NCI-H2107 treated with DMSO at 0.1 percent for 48 hours (cell line): ENCODE measurements around the gene PDZRN4.
A peak's percentile ranks its signal among the peaks of the same experiment; 100 is the strongest.

Source experiments
- DNase-seq: peaks from one replicate; lab custom pipeline; 2025; ENCODE audit not compliant: unreplicated experiment; lab: John Stamatoyannopoulos, UW

Gene PDZRN4

DNA sequence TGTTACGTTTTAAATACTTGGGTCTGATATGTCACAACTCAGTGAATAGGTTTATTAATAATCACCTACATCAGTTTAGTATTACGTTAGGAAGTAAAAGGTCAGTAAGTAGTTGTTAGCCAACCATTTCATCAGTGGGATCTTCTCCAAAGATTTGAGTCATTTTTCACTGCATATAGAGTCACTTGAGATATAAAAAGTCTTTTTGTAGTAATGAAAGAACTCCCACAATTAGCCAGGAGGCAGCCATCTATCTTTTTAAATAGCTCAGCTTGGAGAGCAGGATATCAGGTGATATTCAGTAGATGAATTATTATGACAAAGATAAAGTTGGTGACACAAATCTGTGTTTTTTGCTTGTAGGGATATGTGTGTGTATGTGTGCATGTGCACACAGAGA, 309.3 kb downstream of the PDZRN4 start:
- no peak for DNase-seq

DNA sequence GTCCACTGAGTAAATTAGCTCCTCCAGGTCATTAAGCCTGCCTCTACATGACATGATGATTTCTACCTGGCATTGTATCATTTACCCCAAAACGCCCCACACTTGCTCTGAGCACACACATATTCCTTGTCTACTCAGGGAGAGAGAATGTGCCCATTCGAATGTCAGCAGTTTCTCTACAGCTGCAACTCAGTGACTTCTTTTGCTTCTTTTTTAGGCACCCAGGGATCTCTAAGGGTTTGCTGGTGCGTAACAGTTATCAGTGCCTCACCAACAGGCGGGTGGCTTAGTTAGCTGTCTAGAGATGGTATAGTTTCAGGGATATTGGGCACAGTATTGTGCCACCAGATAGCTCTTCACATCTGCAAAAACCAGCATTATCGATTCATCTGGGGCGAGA, 316.9 kb downstream of the PDZRN4 start:
- DNase-seq = no peak

DNA sequence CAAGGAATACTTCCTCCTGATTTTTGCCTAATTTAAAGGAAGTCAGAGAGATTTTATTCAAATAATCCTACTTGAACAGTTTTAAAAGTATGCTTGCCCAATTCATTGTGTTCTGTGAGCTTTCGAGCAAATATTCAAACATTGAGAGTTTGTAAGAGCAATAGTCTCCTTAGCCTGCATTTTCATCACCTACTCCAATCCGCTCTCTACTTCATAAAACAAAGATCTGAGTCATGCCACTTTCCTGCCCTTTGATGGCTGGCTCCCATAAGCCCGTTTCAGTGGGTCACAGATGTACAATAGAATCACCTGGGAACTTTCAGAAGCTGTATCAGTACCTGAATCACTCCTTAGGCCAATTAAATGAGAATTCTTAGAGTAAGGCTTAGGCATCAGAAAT, 319.2 kb downstream of the PDZRN4 start:
- no peak for DNase-seq

DNA sequence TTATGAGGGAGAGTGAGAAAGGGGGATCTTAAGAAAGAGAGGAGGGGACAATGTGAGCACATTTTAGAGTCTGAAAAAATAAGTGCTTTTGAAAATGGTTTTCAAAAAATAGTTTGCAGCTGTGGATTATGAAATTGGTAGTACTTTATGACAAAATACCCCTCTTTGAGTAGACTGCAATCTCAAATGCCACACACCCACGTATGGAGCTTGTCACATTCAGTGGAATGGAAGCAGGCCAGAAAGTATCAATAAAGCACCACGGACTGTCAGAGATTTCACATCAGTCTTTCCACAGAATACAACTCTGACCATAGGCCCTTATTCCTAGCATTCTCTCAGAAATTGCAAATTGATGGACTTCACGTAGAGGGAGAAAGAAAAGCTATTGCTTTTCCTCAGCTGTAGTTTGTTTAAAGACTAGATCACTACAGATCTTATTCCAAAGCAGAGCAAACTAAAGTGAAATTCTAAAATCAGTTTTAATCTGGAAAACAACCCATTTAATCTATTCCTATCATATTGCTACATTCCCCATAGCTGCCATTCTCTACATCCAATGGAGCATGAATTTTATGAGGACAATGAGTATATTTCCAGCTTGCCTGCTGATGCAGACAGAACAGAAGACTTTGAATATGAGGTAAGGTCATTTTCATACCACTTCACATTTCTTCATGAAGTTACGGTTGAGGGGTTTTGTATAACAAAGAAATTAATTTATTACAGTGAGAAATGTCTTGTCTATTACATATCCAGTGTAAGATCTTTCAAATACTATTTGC, 321.3 kb downstream of the PDZRN4 start:
- peak; percentile 44 for DNase-seq

DNA sequence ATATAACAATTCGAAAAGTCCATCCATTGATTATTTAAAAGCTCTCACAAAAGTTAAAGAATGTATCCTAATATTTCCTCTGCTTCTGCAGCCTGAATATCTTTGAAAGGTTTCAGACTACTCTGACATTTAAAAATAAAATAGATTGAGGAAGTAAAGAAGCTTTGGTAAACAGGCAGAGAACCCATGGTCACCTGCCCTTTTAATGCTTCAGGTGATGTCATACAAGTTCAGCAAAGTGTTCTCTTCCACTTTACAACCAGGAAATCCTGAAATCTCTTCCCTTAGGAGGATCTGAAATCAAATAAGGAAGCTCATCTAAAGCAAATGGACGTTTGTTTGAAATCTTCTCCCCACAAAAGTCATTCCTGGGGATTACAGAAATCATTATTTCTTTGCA, 322.4 kb downstream of the PDZRN4 start:
- DNase-seq = peak; percentile 39

DNA sequence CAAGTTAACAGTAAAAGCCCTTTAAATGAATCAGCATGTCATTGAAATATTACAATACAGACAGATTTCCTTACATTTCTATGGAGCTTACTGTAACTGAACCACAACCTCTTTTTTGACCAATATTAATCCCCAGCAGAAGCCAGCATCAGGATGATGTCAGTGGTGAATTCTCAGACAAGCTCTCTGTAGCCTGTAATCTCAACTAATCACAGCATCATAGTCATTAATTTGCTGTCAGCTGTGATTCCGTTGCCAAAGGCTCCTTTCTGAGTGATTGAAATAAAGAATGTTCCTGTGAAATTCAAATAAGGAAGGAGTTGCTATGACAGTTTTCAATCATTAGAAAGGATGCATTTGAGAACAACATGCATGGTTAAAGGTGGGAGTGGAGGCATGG, 323.1 kb downstream of the PDZRN4 start:
- DNase-seq = no peak

DNA sequence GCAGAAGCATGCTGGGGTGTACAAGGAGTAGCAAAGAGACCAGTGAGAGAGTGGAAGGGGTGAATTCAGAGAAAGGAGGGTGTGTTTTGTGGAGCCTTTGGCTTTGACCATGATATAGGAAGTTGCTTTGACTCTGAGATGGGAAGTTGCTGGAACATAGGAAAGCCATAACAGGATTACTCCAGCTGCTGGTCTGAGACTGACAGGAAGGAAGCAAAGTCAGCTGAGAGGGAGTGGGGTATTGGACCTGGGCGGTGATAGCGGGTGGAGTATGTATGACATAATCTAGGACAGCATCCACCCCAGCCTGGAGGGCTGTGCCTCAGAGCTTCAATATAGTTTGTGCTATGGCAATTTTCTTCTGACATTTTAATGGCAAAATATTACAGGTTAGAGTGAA, 324.4 kb downstream of the PDZRN4 start:
- DNase-seq = no peak

DNA sequence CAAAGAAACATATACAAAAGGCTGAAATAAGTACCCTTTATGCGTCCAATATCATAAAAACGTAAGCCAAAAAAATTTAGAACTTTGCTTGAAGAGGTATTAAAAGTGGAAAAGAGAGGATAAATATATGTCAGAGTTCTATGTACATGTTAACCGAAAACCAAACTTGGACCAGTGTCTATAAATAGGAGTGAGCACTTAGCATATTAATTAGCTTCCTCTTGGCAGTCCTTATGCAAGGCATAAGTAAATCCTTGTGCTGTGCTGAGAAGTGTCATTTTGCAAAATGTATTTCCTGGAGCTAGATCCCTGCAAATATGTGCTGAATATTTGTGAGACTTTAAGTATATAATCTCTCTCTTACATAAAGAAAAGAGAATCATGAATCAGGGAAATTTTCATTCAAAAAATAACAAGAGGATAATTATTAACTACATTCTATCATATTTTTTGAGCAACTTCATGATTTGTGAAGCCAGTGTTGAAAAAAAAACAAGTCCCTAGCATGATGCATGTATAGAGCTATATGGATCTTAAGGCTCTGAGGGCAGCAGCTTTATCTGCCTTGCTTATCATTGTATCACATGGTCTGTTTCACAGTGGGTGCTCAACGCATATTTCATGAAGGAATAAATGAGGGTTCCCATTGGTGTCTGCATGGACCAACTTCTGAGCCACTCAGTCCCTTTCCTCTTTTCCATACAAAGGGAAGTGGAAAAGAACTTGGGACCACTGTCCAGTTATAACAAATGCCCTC, 326.1 kb downstream of the PDZRN4 start:
- peak; percentile 35 for DNase-seq

DNA sequence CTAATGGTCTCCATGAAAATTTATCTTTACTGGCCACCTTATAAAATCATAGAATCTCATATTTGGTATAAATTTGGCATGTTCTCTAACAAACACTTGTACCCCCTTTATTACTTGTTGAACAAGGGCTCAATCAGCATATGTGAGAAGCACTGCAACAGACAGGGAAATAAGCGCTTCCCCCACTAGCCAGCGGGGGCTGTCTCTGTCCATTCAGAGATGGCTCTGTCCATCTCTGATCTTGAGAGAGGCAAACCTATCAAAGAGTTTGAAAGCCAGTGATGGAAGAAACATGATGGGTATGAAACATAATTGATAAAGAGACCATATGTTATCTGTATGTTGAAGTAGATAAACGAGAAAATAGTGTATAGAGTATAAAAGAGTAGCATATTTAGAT, 326.8 kb downstream of the PDZRN4 start:
- no peak for DNase-seq

DNA sequence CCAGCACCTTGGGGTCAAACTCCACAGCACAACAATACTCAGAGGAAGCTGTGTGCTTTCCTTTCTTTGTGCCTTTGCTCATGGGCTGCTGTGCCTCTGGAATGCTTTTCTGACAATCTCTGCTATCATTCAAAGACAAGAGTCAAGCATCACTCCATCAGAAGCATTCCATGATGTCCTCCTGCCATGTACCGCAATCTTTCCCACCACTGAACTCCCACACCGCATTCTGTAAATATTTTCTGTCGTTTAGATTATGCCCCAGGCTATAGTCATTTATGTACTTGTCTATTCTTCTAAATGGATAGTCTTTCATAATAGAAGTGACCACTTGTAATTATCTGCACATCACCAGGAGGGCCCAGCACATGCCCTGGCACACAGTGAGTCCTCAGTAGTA, 327.8 kb downstream of the PDZRN4 start:
- DNase-seq = no peak

DNA sequence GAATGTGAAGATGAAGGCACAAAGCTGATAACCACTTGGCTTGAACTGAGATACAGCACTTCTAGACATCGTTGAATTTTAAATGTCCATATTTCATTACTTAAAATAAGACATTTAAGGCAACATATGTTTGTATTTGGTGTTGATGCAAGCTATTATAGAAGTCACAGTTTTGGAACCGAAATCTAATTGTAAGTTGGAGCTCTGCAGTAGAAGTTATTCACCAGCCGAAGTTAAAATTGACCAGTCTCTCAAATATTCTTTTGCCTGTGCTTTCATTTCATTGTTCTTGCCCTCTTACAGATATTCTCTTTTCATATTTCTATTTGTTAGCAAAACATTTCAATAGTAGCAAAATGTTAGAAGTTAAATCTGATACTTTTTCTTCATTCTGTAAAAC, 332.7 kb downstream of the PDZRN4 start:
- DNase-seq = no peak

DNA sequence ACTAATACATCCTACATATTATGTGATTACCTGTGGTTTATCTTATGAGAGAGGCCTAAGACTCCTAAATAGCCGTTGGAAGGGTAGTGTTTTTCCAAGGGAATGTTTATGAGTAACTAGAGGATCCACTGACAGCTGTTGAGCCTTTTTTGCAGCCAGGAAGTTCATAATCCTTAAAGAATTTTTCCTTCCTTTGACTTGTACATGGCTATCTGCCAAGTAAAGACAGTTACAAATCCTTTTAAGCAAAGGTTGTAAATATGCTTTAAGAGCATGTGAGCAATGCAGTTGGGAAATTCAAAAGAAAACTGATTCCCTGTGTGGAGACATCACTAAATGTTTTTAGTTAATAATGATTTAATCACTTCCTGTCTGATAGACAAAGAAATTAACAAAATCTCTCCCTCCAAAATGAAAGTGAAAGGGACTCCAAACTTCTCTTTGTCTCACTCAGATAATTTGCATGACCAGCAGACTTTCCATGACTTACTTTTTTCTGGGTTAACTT, 333.8 kb downstream of the PDZRN4 start:
- DNase-seq = no peak

DNA sequence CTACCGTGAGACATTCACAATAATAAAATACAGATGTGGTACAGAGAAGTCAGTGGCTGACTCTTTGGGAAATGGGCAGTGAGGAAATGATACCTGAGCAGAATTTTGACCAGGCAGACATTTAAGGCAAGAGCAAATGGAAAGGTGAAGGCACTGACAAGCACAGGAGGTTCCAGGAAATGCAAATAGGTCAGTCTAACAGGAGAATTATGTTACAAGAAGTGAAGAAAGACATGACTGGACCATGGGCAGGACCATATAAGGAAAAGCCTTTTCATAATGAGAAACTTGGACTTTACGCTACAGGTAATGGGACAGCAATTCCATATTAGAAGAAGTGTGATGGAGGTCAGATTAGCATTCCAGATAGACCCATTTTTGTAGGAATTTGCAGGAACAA, 338.9 kb downstream of the PDZRN4 start:
- no peak for DNase-seq

DNA sequence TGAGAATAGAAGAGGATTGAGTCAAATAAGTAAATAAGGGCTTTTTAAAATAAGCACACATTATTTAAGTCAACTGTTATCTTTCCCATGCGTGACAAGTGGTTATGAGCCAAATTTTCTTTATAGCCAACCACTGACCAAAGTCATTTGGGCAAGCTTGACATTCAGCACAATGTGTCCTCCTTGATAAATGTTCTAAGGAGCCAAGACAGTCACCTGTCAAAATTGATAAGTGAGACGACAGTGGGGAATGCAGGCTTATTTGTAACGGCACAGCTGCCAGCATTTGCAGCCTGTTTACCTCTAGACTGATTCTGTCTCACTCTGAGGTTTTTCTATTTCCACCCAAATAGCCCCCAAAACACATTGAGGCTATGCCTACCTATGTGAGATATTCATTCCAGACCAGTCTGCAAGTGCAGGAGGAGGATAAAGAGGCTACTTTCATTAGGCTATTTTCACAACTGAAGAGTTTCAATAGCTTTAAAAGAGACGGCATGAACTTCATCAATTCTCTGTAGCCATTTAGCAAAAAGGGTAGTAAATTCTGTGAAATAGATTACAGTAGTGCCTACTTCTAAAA, 339.5 kb downstream of the PDZRN4 start:
- no peak for DNase-seq

DNA sequence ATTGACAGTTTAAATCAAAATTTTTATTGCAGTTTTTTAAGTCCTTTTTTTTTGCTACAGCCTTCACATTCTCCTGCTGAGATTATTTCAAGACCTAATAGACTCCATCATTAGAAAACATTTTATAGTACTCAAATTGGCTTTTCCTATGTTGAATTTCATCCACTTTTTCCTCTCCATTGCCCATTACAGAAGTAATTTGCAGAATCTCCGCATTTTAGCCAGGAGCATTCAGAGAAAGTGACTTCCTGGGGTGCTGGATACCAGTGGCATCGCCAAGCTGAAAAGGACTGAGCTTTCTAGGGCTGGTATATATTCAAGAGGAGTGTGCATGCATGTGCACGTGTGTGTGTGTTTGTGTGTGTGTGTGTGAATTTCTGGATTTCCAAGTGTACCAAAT, 340.8 kb downstream of the PDZRN4 start:
- no peak for DNase-seq

DNA sequence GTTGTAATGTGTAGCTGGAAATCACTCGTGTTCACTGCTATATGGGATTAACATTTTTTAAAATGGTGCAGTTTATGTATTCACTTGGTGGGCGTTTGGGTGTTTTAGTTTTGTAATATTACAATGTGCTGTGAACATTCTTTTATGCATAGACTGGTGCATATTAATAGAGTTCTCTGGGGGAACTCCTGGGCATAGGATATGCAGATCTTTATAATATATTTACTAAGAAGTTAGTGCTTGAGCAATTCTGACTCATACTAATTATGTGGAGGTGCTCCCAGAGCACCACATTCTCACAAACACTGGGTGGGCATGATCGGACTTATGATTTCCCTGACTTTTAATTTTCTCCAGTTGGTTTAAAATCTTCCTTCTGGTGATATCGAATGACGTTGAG, 342.3 kb downstream of the PDZRN4 start:
- DNase-seq = no peak

DNA sequence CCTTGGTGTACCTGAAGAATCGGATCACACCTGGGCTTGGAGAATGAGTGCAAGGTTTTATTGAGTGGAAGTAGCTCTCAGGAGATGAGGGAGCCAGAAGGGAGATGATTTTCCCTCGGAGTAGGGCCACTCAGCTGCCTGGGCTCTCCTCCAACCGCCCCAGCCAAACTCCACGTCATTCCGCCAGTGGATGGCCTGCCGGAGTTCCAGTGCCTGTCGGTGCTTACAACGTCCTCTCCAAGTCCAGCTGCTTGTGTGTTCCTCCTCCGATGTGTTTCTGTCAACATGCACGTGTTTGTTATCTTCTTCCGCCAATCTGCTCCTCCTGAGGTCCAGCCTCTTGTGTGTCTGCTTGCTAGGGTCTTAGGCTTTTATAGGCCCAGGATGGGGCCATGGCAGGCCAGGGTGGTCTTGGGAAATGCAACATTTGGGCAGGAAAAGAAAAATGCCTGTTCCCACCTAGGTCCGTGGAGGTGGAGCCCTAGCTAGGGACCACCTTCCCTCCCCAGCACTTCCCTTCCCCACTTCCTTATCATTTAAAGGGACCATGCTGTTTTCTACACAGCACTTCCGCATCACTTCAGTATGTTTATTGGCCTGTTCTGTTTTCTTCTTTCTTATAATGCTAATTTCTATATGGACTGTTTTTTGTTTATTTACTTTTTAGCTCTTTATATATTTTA, 343.2 kb downstream of the PDZRN4 start:
- DNase-seq = no peak

DNA sequence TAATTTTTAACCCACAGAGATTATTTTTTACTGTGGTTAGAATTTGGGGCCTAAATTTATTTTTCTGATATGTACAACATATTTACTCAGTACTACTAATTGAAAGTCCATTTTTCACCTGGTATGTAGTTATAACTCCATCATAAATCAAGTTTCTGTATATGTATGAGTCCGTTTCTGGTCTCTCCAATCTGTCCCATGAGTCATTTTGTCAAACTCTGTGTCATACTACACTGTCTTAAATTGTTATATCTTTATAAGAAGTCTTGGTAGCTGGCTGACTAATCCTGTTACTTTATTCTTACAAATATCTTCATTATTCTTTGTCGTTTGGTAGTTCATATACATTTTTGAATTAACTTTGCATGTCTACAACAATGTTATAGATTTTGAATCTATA, 344.0 kb downstream of the PDZRN4 start:
- no peak for DNase-seq

DNA sequence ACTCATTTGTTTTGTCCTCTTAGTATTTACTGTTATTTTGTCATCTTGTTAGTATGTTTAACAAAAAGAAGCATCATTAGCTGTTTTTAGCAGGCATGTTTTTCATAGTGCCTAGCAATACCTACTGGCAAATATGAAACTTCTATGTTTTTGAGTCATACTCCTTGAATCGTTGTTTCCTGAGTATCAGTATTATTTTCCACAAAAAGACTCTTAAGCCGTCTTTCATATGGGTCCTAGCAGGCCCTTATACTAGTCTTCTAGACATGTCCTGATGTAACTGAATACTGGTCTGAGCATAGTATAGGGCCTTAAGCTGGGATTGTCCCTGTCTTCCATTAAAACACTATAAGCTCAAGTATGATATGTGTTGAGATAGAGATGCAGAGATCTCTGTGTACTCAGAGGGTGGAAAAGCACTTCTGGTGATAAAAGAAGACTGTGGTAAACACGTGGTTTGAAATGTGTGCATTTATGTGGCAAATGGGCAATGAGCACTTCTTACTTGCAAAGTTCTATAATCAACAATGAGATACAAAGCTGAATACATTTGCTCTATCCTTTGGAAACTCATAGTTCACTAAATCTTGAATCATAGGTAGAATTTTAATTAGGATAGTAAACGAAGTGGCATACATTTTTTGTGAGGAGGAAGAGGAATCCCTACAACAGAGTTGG, 348.8 kb downstream of the PDZRN4 start:
- DNase-seq = no peak

DNA sequence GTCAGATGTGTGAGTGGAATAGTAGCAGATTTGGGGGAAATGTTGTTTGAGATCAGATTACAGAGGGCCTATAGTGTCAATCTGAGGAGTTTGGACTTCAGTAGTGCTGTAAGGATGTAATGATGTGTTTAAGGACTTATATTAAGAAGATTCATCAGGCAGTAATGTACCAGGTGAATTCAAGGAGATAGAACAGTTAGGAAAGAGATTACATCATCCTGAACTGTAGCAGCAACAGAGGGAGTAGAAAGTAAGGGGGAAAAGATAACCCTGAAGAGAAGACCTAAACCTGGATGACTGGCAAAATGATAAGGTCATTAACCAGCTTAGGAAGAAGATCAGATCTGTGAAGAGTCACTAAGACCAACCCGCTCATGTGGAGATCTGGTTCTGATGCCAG, 349.4 kb downstream of the PDZRN4 start:
- no peak for DNase-seq

DNA sequence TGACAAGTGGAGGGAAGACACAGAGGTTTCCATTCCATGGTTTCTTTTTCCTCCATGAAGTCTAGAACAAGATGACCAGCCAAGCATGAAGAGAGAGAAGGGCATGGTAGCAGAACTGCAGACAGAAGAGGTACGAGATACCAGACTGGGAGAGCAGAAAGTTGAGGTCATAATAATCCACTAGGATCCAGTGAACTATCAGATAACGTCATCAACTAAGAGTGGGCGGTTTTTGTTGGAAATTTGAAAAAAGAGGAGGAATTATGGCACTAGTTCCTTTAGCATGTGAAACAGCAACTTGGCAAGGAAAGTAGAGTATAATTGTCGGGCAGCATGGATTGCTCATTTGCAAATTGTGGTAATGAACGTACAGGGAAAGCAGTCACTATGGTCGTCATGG, 357.6 kb downstream of the PDZRN4 start:
- DNase-seq = no peak
